DOHH2 (cell line): ENCODE measurements around the gene TUBB1.

Experiments
- H3F3A ChIP-seq: fragments of 200-600 bp; sonication (generic), shearing (Covaris generic); 2 replicates; pipeline ENCODE4 v1.6.0; 2016; ENCODE audit warnings: antibody characterized with exemption, mild to moderate bottlenecking; ENCODE audit not compliant: control insufficient read depth, insufficient read depth
- H3K27ac ChIP-seq: fragments of 200-600 bp; sonication (generic); 2 replicates; pipeline ENCODE4 v1.5.1; 2014; ENCODE audit warnings: low read depth, mild to moderate bottlenecking, low read length, moderate library complexity
- H3K27me3 ChIP-seq: fragments of 200-600 bp; sonication (generic); 2 replicates; pipeline ENCODE4 v1.6.1; 2014; ENCODE audit warnings: mild to moderate bottlenecking, low read length, mixed read lengths; ENCODE audit not compliant: control insufficient read depth
- H3K36me3 ChIP-seq: fragments of 200-600 bp; sonication (generic); 2 replicates; pipeline ENCODE4 v1.6.1; 2014; ENCODE audit warnings: mild to moderate bottlenecking, low read length, moderate library complexity, mixed read lengths; ENCODE audit not compliant: control insufficient read depth
- H3K4me1 ChIP-seq: fragments of 200-600 bp; sonication (generic); 2 replicates; pipeline ENCODE4 v1.6.1; 2014; ENCODE audit warnings: mild to moderate bottlenecking, low read length, mixed read lengths; ENCODE audit not compliant: control insufficient read depth
- H3K4me2 ChIP-seq: fragments of 200-600 bp; sonication (generic); 2 replicates; pipeline ENCODE4 v1.6.0; 2014; ENCODE audit warnings: mild to moderate bottlenecking, low read length, moderate library complexity
- H3K4me3 ChIP-seq: fragments of 200-600 bp; sonication (generic); 2 replicates; pipeline ENCODE4 v1.5.1; 2014; ENCODE audit warnings: mild to moderate bottlenecking, low read length, mixed read lengths
- H3K79me2 ChIP-seq: fragments of 200-600 bp; sonication (generic); 2 replicates; pipeline ENCODE4 v1.6.1; 2014; ENCODE audit warnings: mild to moderate bottlenecking, low read length, mixed read lengths; ENCODE audit not compliant: control insufficient read depth
- H3K9me2 ChIP-seq: fragments of 200-600 bp; sonication (generic); replicated peaks from 2 replicates; pipeline ENCODE4 v1.6.1; 2014; ENCODE audit warnings: mild to moderate bottlenecking, low read length, mixed read lengths; ENCODE audit not compliant: control insufficient read depth
- H3K9me3 ChIP-seq: fragments of 200-600 bp; sonication (generic); 2 replicates; pipeline ENCODE4 v1.6.1; 2014; ENCODE audit warnings: antibody characterized with exemption, low read length, mixed read lengths; ENCODE audit not compliant: control insufficient read depth, insufficient read depth
- H4K20me1 ChIP-seq: fragments of 200-600 bp; sonication (generic); 2 replicates; pipeline ENCODE4 v1.6.0; 2014; ENCODE audit warnings: low read depth, mild to moderate bottlenecking, antibody characterized with exemption, low read length, moderate library complexity; ENCODE audit not compliant: control insufficient read depth, insufficient read depth
- EZH2phosphoT487 ChIP-seq: fragments of 200-600 bp; sonication (generic); IDR thresholded peaks from 2 replicates; pipeline ENCODE4 v1.6.1; 2017; ENCODE audit warnings: borderline replicate concordance, mild to moderate bottlenecking, antibody characterized with exemption, low read length, moderate library complexity, mixed read lengths
- TF ChIP-seq, protein P1 (sequence below): fragments of 200-600 bp; sonication (generic); IDR thresholded peaks from one replicate; pipeline ENCODE4 v1.5.1; 2014; ENCODE audit warnings: antibody characterized with exemption, mild to moderate bottlenecking, low read depth, low read length; ENCODE audit not compliant: poor library complexity, severe bottlenecking

TUBB1 gene

DNA sequence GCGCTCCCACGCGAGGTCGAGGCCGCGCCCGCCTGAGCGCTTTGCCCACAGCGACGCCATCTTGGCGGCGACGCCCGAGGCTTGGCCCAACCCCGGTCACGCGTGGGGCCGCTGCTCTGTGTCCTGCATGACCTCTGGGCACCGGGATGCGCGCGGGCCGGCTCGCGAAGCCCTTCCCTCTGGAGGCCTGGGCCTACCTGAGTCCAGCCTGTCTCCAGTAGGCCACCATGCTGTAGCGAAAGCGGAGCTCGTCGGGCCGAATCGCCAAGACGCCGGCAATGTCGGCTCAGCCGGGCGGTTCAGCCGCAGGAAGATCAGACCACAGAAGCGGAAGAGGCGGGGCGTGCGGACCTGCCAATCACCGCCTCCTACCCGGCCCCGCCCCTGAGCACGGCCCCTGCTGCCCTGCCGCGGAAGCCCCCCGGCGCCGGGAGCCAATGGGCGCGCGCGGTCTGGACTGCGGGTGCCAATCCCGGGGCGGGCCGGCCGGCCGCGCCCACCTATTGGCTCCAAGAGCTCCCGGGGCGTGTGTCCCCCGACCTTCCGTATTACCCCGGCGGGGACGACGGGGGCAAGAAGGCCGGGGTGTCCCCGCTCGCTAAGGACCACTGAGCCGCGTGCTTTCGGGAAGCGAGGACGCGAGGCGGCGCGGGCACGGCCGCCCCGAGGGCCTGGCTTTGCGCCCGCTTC lies 12.9 kb downstream of the TUBB1 start, which contains the start of gene ATP5F1E:
Gene ATP5F1E (minus strand): TSS at position 313 of the 690 bp plus-strand sequence. CDS start 84 bp downstream, at position 229.
- no peaks in the 10 kb centered on the region for H3K9me2 ChIP-seq
- H3K4me1 ChIP-seq, result peaks cover 50% of the 10 kb centered on the region
- TF ChIP-seq, protein P1, sequence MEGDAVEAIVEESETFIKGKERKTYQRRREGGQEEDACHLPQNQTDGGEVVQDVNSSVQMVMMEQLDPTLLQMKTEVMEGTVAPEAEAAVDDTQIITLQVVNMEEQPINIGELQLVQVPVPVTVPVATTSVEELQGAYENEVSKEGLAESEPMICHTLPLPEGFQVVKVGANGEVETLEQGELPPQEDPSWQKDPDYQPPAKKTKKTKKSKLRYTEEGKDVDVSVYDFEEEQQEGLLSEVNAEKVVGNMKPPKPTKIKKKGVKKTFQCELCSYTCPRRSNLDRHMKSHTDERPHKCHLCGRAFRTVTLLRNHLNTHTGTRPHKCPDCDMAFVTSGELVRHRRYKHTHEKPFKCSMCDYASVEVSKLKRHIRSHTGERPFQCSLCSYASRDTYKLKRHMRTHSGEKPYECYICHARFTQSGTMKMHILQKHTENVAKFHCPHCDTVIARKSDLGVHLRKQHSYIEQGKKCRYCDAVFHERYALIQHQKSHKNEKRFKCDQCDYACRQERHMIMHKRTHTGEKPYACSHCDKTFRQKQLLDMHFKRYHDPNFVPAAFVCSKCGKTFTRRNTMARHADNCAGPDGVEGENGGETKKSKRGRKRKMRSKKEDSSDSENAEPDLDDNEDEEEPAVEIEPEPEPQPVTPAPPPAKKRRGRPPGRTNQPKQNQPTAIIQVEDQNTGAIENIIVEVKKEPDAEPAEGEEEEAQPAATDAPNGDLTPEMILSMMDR, result no peak
- no peak for TF ChIP-seq EZH2phosphoT487
- H3K27me3 ChIP-seq, result no peaks in the 10 kb centered on the region
- no peaks in the 10 kb centered on the region for H3K9me3 ChIP-seq
- peaks cover 66% of the 10 kb centered on the region for H3K79me2 ChIP-seq
- H3K27ac ChIP-seq, result peak within 1 kb of the TSS; percentile 71
- peaks cover 23% of the 10 kb centered on the region for H4K20me1 ChIP-seq
- H3F3A ChIP-seq, result peaks cover 41% of the 10 kb centered on the region
- peaks cover 89% of the 10 kb centered on the region for H3K36me3 ChIP-seq
- peak within 1 kb of the TSS; percentile 97 for H3K4me2 ChIP-seq
- H3K4me3 ChIP-seq, result peak within 1 kb of the TSS; percentile 89

DNA sequence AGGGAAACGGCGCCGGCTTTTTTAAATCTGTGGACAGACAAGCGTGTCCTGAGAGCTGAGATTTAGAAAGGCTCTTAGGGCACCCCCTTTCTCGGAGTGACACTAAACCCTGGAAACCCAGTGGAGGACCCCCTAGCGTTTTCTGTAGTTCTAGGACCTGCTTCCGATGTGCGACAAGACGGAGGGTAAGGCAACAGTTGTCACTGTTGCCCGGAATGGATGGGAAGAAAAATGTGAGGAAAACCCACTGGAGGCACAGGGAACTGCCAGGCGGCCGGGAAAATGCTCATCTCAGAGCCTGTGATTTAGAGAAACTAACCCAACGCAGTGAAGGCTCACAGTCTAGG lies 13.5 kb downstream of the TUBB1 start:
- Histone ChIP-seq H3F3A (peaks cover 41% of the 10 kb centered on the region), H4K20me1 (peaks cover 23% of the 10 kb centered on the region), H3K4me1 (peaks cover 50% of the 10 kb centered on the region), H3K4me3 (peak overlapping the region; percentile 77), H3K9me3 (no peaks in the 10 kb centered on the region), H3K79me2 (peaks cover 66% of the 10 kb centered on the region), H3K27ac (peak overlapping the region; percentile 71), H3K27me3 (no peaks in the 10 kb centered on the region), H3K36me3 (peaks cover 89% of the 10 kb centered on the region), H3K9me2 (no peaks in the 10 kb centered on the region), H3K4me2 (peak overlapping the region; percentile 92)
- TF ChIP-seq EZH2phosphoT487, result no peak
- TF ChIP-seq, protein P1, result no peak

DNA sequence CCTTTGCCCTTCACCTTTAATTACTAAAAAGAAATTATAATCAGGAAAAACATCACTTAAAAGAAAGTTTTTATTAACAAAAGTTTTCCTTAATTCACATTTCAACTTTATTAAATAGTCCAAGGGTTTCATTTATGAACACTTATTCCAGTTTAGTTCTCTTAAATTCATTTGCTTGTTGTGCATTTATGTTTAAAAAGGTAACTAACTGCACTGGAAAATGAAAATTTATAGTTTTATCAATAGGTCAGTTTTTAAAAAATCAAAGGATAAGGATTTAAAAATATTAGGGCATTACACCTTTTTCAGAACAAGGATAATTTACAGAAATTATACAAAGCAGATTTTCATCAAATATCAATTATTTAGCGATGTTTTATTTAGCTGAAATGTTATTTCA lies 13.9 kb downstream of the TUBB1 start:
- peak overlapping the region; percentile 71 for H3K27ac ChIP-seq
- H3K27me3 ChIP-seq, result no peaks in the 10 kb centered on the region
- H3K9me2 ChIP-seq, result no peaks in the 10 kb centered on the region
- H3F3A ChIP-seq, result peaks cover 41% of the 10 kb centered on the region
- TF ChIP-seq, protein P1, result no peak
- peaks cover 66% of the 10 kb centered on the region for H3K79me2 ChIP-seq
- peak overlapping the region; percentile 92 for H3K4me2 ChIP-seq
- H3K4me3 ChIP-seq, result peak overlapping the region; percentile 77
- H3K4me1 ChIP-seq, result peaks cover 50% of the 10 kb centered on the region
- peaks cover 23% of the 10 kb centered on the region for H4K20me1 ChIP-seq
- peaks cover 89% of the 10 kb centered on the region for H3K36me3 ChIP-seq
- H3K9me3 ChIP-seq, result no peaks in the 10 kb centered on the region
